Heart left ventricle (tissue), 16 donors: ENCODE measurements around the gene REPIN1. TPM values are rescaled to one million over a fixed set of nuclear protein-coding genes. Genes with fewer than 3 reads are reported as not detected.
A peak's percentile ranks its signal among the peaks of the same experiment; 100 is the strongest.

Experiments used
- ATAC-seq, 4 donors: fragments of 200-7000 bp; cut with Tn5 transposase; one replicate each; pipeline ENCODE4 v1.9.1; 2020 to 2022; ENCODE audit warnings: moderate library complexity in 4 of 4, mild to moderate bottlenecking in 3 of 4, moderate number of reproducible peaks in 1 of 4
- DNase-seq, 5 donors: peaks; one replicate each; pipeline ENCODE4 v3.0.0-alpha.2; 2020
- H3K27ac ChIP-seq, 12 donors: fragments of 200-600 bp; sonication (generic) in 4 of 12; one replicate each; pipeline versions ENCODE4 v1.5.0 to v1.8.0; 2016 to 2022; ENCODE audit warnings: mild to moderate bottlenecking in 2 of 12
- H3K27me3 ChIP-seq, 9 donors: fragments of 200-600 bp; sonication (generic) in 2 of 9; one replicate each; pipeline versions ENCODE4 v1.5.1 to v1.8.0; 2016 to 2022; ENCODE audit warnings: mild to moderate bottlenecking in 3 of 9
- H3K36me3 ChIP-seq, 9 donors: fragments of 200-600 bp; sonication (generic) in 2 of 9; one replicate each; pipeline versions ENCODE4 v1.5.0 to v1.8.0; 2018 to 2022; ENCODE audit warnings: mild to moderate bottlenecking in 2 of 9
- H3K4me1 ChIP-seq, 12 donors: fragments of 200-600 bp; sonication (generic) in 4 of 12; one replicate each; pipeline versions ENCODE4 v1.5.0 to v1.8.0; 2016 to 2022; ENCODE audit warnings: mild to moderate bottlenecking in 3 of 12
- H3K4me3 ChIP-seq, 12 donors: fragments of 200-600 bp; sonication (generic) in 4 of 12; one replicate each; pipeline versions ENCODE4 v1.5.0 to v1.8.0; 2017 to 2022; ENCODE audit warnings: mild to moderate bottlenecking in 9 of 12, moderate library complexity in 4 of 12
- H3K9me3 ChIP-seq, 12 donors: fragments of 200-600 bp; sonication (generic) in 4 of 12; one replicate each; pipeline versions ENCODE4 v1.5.0 to v1.8.0; 2016 to 2022; ENCODE audit warnings: mild to moderate bottlenecking in 1 of 12
- POLR2A ChIP-seq, 2 donors: fragments of 450-650 bp; IDR thresholded peaks; one replicate each; pipeline ENCODE4 v1.6.1; 2017; ENCODE audit warnings: antibody characterized with exemption in 2 of 2, mild to moderate bottlenecking in 2 of 2, moderate library complexity in 2 of 2
- WGBS, 4 donors: extraction: QIAGEN DNeasy Blood & Tissue Kit in 2 of 4; methylation state at CpG; one replicate each; pipeline versions ENCODE4 v1.1.5 to v1.1.7; 2013 to 2018; 5-methylcytosine and 5-hydroxymethylcytosine counted together
- intact Hi-C, 10 donors: fragments of 100-400 bp; cut with DNase I; formaldehyde crosslinking; loops; one replicate each; pipeline versions ENCODE4 v1.11.1 to v1.14.2; 2022
- polyA plus RNA-seq, 2 donors: library from polyadenylated mRNA; stranded (reverse); fragments of 200-250 nt; gene quantifications; one replicate each; pipeline ENCODE4 v1.2.3, GENCODE V29; 2013
- total RNA-seq, 9 donors: library from RNA; depleted of rRNA in 2 of 9; stranded (reverse); fragments of >200 nt in 2 of 9; fragmentation: NEBNext Ultra II Directional in 3 of 9; extraction: Animal tissue kit (Norgen Biotek cat#: 25700) in 3 of 9; gene quantifications; one replicate each; pipeline versions ENCODE4 v1.1.0 to v1.2.4, GENCODE V29; 2016 to 2023
- TF ChIP-seq, protein P1 (sequence below), 12 donors: fragments of 200-600 bp; sonication (generic) in 4 of 12; IDR thresholded peaks; one replicate each; pipeline versions ENCODE4 v1.5.0 to v1.8.0; 2018 to 2022; ENCODE audit warnings: antibody characterized with exemption in 12 of 12, mild to moderate bottlenecking in 5 of 12
- donor health status: ischemic (EF 13 %, LVEDD 7.1; RV severe dilation, severe dysfunction).
- donor health status: healthy with polysubstance abuse.
- donor health status: DM: no; HTN: yes; CAD: no.
- donor health status: DM: no; HTN: no; CAD: no.
- donor health status: ischemic (EF 25% LVEDD 6.9; RV normal size, moderate dysfunction).
- donor health status: ischemic (EF 25% LVEDD 5.7; RV mildly dilated, moderate dysfunction).
- donor health status: healthy.
- donor health status: DM: yes; HTN: yes; CAD: no.
- donor health status: ischemic (EF 35%, LVEDD 5.7; RV mildly dilated, moderate dysfunction).
- donor health status: nonischemic (EF 11% LVEDD 7.7; RV severe dilation, severe dysfunction).
- donor health status: DM: yes; HTN: yes; CAD: no.
- donor health status: PGD.
- donor health status: ischemic (EF 29% LVEDD 5.4; RV normal size, mild dysfunction).
- donor health status: nonischemic (EF 23%, LVEDD 6.1; RV moderate dilation, normal function).

Gene REPIN1
- total and polyA plus RNA-seq, 11 donors = 49.8 to 141 (median 98.4) TPM

DNA sequence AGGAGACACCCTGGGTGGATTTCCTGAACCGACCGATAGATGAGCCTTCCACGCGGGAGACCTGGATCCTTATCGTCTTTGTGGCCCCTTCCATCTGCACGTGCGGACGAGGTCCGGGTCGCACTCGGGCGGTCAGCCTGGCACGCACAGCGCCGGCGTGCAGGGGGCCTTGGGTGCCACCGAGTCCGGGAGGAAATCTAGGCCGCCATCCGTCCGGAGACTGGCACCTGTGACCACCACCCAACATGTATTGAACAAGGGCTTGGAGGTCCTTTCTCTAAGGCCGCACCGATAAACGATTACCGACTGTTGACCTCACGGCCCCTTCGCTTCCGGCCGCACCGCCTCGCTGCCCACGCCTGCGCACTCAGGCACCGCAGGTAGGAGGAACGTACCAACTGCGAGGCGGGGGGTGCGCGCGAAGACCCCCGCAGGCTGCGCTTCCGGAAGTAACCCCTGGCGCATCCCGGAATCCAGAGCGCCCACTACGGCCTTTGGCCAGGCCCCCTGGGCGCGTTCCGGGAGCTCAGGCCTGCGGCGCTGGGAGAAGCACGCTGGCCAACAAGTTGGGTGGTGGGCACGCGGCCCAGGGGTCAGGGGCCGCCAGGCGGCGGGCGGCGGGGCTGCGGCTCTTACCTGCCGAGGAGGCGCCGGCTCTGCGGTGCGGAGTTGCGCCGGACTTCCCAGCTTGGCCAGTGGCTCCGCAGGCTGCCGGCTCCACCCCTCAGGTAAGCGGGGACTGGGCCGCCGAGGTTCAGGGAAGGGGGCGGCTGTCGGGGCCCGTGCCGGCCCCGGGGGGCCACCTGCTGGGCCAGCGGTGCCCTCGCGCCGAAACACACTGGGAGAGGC is 45.6 kb upstream of the REPIN1 start, which contains the start of the genes ACTR3C and LRRC61:
Gene ACTR3C (minus strand): TSS at position 713 of the 849 bp plus-strand sequence. CDS start 28,249 bp downstream, outside the sequence.
Gene LRRC61 (plus strand): TSS at position 523 of the 849 bp plus-strand sequence. CDS start 13,507 bp downstream, outside the sequence.
- intact Hi-C loops = no loop called here
- Histone ChIP-seq H3K27me3 (peaks cover 0 to 16% (median 4%) of the 10 kb centered on the region in 9 donors), H3K4me1 (peaks cover 0 to 34% (median 9%) of the 10 kb centered on the region in 12 donors), H3K36me3 (no peaks in the 10 kb centered on the region), H3K4me3 (peak within 1 kb of the TSS; percentile 48 to 92 (median 68)), H3K9me3 (no peaks in the 10 kb centered on the region), H3K27ac (peak within 1 kb of the TSS in 11 of 12 donors; percentile 17 to 89 (median 52))
- peak; percentile 52 to 88 (median 76) for ATAC-seq
- WGBS, 4 donors = 6 to 23% (median 13%) methylated on average over 22 to 82 of the region's 82 CpGs
- TF ChIP-seq, protein P1, sequence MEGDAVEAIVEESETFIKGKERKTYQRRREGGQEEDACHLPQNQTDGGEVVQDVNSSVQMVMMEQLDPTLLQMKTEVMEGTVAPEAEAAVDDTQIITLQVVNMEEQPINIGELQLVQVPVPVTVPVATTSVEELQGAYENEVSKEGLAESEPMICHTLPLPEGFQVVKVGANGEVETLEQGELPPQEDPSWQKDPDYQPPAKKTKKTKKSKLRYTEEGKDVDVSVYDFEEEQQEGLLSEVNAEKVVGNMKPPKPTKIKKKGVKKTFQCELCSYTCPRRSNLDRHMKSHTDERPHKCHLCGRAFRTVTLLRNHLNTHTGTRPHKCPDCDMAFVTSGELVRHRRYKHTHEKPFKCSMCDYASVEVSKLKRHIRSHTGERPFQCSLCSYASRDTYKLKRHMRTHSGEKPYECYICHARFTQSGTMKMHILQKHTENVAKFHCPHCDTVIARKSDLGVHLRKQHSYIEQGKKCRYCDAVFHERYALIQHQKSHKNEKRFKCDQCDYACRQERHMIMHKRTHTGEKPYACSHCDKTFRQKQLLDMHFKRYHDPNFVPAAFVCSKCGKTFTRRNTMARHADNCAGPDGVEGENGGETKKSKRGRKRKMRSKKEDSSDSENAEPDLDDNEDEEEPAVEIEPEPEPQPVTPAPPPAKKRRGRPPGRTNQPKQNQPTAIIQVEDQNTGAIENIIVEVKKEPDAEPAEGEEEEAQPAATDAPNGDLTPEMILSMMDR (IDR thresholded peaks at IDR 0.05) = peak in 3 of 12 donors; percentile 6 to 12 (median 8)
- peak in 1 of 2 donors; percentile 12 for TF ChIP-seq POLR2A (IDR thresholded peaks at IDR 0.05)
- peak in 3 of 5 donors; percentile 54 to 74 (median 60) for DNase-seq

DNA sequence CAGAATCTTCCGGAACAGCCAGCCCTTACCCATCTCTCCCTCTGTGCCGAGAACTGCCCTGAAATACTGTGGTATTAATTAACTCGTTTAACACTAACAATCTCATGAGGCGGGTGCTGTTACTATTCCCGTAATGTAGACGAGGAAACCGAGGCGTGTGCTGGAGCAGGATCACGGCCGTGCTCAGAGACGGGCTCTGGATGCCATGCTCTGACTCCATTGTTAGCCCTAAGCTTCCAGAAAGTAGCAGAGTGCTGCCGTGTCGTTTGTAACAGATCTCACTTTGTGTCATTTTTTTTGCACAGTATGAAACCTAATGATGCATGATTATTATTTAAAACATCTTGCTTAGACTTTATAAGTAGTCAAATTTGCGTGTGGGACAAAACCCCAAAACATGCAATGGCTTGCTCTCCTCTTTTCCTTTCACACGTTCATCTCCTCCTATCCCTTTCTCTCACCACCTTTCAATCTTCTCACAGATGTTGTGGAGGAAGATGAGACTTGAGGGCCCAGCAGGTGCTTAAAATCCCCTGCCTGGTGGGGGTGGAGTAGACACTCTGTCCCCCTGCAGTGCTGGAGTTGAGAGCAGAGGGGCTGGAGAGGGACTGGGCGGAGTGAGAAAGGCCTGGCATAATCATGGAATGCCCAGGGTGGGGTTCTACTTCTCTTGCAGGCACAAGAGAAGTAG is 44.8 kb upstream of the REPIN1 start:
- peaks cover 0 to 34% (median 9%) of the 10 kb centered on the region in 12 donors for H3K4me1 ChIP-seq
- H3K36me3 ChIP-seq = peaks cover 0 to 2% (median 0%) of the 10 kb centered on the region in 9 donors
- peak overlapping the region in 8 of 12 donors; percentile 36 to 89 (median 60) for H3K27ac ChIP-seq
- ATAC-seq (peak in 1 of 4 donors; percentile 30), DNase-seq (no peak)
- peak overlapping the region; percentile 48 to 92 (median 68) for H3K4me3 ChIP-seq
- WGBS, 4 donors = 24 to 38% (median 30%) methylated on average over 16 of the region's 16 CpGs
- intact Hi-C loops = no loop called here
- H3K27me3 ChIP-seq = peaks cover 0 to 16% (median 4%) of the 10 kb centered on the region in 9 donors
- TF ChIP-seq POLR2A (IDR thresholded peaks at IDR 0.05) = no peak
- no peaks in the 10 kb centered on the region for H3K9me3 ChIP-seq

DNA sequence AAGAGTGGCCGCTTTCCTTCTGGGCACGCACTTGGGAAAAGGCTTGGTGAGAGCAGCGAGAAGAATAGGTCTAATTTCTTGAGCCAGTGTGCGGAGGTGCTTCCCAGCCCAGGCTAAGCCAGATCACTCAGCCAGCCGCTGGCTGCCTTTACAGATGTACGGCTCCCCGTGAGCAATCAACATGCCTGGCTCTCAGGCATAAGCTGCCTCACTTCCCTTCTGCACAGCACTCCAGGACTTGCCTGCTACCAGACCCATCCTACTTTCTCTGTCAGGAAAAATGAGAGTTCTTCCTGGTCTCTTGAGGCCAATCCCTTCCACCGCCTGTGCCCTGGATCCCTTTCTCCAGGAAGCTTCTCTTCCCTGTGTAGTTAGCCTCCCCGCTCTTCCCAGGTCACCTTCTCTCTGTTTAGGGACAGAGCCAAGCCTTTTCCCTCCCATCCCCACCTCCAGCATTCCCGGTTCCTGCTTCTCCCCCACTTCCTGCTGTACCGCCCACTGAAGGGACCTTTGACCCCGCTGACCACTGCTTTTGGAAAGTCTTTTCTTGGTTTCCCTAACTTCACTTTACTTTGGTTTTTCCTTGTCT is 44.2 kb upstream of the REPIN1 start:
- H3K4me3 ChIP-seq = no peak overlapping the region
- H3K27ac ChIP-seq = peak overlapping the region in 2 of 12 donors; percentile 87 to 89
- peaks cover 0 to 34% (median 9%) of the 10 kb centered on the region in 12 donors for H3K4me1 ChIP-seq
- intact Hi-C loops = no loop called here
- 65 to 74% (median 69%) methylated on average over 12 of the region's 12 CpGs for WGBS, 4 donors
- DNase-seq (no peak), ATAC-seq (no peak)
- H3K9me3 ChIP-seq = no peaks in the 10 kb centered on the region
- TF ChIP-seq POLR2A (IDR thresholded peaks at IDR 0.05) = no peak
- TF ChIP-seq, protein P1 (IDR thresholded peaks at IDR 0.05) = no peak
- peaks cover 0 to 2% (median 0%) of the 10 kb centered on the region in 9 donors for H3K36me3 ChIP-seq
- peaks cover 0 to 16% (median 4%) of the 10 kb centered on the region in 9 donors for H3K27me3 ChIP-seq

DNA sequence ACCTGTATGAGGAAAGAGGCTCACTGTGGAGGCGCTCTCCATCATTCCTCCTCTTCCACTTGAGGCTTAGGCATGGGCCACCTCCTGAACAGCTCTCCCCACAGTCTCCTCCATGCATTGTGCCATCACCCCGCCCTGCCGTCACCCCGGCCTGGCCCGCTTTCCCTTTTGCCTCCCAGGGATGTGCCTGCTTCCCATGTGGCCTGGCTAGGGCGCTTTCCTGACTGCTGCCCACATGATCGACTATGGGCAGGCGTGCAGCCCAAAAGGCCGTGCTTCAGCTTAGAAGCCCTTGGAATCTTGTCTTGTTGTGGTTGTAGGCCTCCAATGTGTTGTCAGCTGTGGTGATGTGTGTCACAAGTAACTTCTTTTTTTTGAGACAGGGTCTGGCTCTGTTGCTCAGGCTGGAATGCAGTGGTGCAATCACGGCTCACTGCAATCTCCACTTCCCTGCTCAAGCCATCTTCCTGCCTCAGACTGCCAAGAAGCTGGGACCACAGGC is 43.5 kb upstream of the REPIN1 start:
- 87 to 91% (median 90%) methylated on average over 10 of the region's 10 CpGs for WGBS, 4 donors
- peak in 1 of 5 donors; percentile 63 for DNase-seq
- ATAC-seq = peak in 1 of 4 donors; percentile 43
- peaks cover 0 to 16% (median 2%) of the 10 kb centered on the region in 9 donors for H3K27me3 ChIP-seq
- intact Hi-C loops = no loop called here
- peaks cover 0 to 4% (median 0%) of the 10 kb centered on the region in 9 donors for H3K36me3 ChIP-seq
- H3K9me3 ChIP-seq = no peaks in the 10 kb centered on the region
- H3K4me1 ChIP-seq = peaks cover 0 to 34% (median 9%) of the 10 kb centered on the region in 12 donors
- no peak overlapping the region for H3K4me3 ChIP-seq
- H3K27ac ChIP-seq = peak overlapping the region in 1 of 12 donors; percentile 46
- TF ChIP-seq, protein P1 (IDR thresholded peaks at IDR 0.05) = no peak
- TF ChIP-seq POLR2A (IDR thresholded peaks at IDR 0.05) = no peak
